GM12801 (cell line): ENCODE data around the gene CDC20.

Experiments used
- TF ChIP-seq, protein P1 (sequence below): IDR thresholded peaks from one replicate; pipeline ENCODE4 v1.5.1; 2011; ENCODE audit warnings: control low read depth; ENCODE audit not compliant: insufficient read length; ENCODE audit errors: extremely low read depth

CDC20 gene

DNA sequence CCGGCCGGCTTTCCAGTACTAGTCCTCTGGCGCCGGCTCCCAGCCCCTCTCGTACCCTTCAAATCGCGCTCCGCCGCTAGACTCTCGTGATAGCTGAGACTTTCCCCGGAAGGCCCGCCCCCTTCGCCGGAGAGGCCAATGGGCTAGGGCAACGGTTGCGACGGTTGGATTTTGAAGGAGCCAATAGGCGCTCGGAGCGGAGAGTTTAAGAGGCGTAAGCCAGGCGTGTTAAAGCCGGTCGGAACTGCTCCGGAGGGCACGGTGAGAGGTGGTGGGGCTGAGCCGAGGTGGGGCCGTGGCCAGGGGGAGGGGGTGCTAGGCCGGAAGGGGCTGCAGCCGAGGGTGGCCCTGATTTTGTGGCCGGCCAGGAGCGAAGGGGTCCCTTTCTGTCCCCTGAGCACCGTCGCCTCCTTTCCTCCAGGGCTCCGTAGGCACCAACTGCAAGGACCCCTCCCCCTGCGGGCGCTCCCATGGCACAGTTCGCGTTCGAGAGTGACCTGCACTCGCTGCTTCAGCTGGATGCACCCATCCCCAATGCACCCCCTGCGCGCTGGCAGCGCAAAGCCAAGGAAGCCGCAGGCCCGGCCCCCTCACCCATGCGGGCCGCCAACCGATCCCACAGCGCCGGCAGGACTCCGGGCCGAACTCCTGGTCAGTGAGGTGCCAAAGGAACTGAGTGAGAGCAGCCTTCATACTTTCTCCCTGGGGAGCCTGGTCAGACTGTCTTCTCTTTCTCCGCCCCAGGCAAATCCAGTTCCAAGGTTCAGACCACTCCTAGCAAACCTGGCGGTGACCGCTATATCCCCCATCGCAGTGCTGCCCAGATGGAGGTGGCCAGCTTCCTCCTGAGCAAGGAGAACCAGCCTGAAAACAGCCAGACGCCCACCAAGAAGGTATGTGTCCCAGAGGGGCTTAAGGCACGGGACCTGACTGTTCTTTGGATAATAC lies at the start of gene CDC20:
CDC20 (plus strand) TSS at position 236 of the 948 bp plus-strand sequence; CDS start at position 471, 235 bp downstream.
- TF ChIP-seq, protein P1, sequence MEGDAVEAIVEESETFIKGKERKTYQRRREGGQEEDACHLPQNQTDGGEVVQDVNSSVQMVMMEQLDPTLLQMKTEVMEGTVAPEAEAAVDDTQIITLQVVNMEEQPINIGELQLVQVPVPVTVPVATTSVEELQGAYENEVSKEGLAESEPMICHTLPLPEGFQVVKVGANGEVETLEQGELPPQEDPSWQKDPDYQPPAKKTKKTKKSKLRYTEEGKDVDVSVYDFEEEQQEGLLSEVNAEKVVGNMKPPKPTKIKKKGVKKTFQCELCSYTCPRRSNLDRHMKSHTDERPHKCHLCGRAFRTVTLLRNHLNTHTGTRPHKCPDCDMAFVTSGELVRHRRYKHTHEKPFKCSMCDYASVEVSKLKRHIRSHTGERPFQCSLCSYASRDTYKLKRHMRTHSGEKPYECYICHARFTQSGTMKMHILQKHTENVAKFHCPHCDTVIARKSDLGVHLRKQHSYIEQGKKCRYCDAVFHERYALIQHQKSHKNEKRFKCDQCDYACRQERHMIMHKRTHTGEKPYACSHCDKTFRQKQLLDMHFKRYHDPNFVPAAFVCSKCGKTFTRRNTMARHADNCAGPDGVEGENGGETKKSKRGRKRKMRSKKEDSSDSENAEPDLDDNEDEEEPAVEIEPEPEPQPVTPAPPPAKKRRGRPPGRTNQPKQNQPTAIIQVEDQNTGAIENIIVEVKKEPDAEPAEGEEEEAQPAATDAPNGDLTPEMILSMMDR, result no peak

DNA sequence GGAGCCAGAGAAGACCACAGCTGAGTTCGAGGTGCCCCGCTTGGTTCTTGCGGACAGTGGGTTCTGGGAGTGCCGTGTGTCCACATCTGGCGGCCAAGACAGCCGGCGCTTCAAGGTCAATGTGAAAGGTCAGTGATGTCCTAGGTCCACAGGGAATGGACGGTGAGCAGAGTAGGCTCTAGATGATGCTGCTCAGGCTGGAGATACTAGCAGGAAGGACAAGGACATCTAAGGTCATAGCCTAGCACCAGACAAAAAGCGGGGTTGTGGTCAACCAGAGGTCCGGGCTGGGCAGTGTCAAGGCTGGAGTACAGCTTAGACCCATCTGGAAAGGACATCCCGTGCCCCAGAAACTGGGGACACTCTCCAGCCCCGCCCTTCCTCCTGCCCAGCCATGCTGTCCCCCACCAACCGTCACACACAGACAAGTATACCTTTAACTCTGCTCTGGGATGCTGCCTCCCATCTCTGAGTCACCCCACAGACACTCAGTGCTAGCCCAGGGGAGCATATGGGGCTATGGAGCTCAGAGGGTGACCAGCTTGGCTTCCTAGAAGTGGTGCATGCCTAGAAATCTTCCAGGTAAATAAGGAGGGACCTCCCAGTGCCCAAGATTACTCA lies 49.3 kb upstream of the CDC20 start:
- TF ChIP-seq, protein P1, result no peak

DNA sequence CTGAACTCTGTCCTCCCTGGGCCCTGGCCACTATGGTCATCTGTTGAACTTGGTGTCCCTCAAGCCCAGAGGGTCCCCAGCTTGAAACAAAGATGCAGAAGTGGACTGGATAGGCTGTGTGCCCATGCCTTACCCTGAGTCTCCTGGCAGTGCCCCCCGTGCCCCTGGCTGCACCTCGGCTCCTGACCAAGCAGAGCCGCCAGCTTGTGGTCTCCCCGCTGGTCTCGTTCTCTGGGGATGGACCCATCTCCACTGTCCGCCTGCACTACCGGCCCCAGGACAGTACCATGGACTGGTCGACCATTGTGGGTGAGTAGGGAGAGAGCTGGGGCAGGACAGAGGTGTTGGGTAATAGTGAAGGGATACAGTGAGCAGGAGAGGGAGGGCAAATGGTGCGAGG lies 47.3 kb upstream of the CDC20 start:
- TF ChIP-seq, protein P1, result no peak

DNA sequence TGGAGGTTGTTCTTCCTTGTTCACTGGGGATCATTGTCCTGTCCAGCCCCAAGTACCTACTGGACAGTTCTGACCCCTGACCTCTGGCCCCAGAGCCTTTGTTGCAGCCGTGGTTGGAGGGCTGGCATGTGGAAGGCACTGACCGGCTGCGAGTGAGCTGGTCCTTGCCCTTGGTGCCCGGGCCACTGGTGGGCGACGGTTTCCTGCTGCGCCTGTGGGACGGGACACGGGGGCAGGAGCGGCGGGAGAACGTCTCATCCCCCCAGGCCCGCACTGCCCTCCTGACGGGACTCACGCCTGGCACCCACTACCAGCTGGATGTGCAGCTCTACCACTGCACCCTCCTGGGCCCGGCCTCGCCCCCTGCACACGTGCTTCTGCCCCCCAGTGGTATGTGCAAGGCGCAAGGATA lies 46.6 kb upstream of the CDC20 start:
- TF ChIP-seq, protein P1, result no peak

DNA sequence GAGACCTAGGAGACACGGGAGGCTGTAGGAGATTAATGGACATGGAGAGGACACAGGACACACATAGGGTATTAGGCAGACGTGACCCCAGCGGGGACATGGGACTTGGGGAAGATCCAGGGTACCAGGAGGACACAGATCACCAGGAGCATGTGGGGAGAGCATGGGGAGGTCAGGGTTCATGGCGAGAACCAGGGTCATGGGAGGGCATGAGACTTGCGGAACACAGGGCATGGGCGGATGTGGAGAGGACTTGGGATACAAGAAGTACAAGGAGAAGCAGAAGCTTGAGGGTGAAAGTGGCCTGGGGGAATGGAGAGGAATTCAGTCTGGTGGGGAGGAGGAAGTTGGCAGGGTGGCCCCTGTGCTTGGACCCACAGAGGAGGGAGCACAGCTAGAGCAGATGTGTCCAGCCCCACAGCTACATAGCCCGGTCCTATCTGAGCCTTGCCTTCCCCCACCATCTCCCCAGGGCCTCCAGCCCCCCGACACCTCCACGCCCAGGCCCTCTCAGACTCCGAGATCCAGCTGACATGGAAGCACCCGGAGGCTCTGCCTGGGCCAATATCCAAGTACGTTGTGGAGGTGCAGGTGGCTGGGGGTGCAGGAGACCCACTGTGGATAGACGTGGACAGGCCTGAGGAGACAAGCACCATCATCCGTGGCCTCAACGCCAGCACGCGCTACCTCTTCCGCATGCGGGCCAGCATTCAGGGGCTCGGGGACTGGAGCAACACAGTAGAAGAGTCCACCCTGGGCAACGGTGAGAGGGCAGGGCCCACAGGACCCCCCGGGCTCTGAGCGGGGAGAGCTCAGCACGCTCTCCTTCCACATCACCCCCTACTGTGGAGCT lies 45.9 kb upstream of the CDC20 start:
- TF ChIP-seq, protein P1, result no peak

DNA sequence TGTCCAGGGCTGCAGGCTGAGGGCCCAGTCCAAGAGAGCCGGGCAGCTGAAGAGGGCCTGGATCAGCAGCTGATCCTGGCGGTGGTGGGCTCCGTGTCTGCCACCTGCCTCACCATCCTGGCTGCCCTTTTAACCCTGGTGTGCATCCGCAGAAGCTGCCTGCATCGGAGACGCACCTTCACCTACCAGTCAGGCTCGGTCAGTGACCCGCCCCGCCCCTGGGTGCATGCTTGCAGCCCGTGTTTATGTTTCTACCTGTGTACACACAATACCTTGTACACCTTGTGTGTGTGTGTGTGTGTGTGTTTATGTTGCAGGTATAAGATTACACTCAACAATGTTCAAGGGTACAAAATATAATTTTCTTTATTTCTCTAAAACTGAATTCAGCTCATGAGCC lies 45.0 kb upstream of the CDC20 start:
- TF ChIP-seq, protein P1, result no peak

DNA sequence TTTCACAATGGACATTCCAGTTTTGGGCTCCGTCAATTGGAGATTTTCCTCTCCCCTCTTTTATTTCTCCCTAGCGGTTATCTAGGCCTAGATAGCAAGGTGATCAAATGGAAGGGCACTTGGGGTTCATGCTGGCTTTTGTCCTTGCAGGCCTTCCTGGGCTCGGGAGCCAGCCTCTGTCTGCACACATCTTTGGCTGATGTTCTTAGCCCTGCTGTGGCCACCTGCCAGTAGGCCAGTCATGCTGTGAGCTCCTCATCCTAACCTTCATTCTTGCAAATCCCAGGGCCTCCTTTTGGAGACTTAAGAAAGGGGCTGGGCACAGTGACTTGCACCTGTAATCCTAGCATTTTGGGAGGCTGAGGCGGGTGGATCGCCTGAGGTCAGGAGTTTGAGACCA lies 44.5 kb upstream of the CDC20 start:
- TF ChIP-seq, protein P1, result no peak
